Neural cell (in vitro differentiated cells): ENCODE results near the gene SH3RF3.

Experiments used
- EZH2 ChIP-seq: fragments of 200-600, 300-800 bp; shearing (Covaris generic), sonication (generic); IDR thresholded peaks from 2 replicates; pipeline ENCODE4 v1.6.1; 2014; ENCODE audit warnings: antibody characterized with exemption, low read length, borderline replicate concordance, mild to moderate bottlenecking; ENCODE audit not compliant: insufficient read depth, poor library complexity, severe bottlenecking
- MXI1 ChIP-seq: fragments of 450-650 bp; conservative IDR thresholded peaks from 2 replicates; pipeline ENCODE4 v1.6.1; 2014; ENCODE audit warnings: antibody characterized with exemption, mild to moderate bottlenecking; ENCODE audit not compliant: poor library complexity, severe bottlenecking
- SMC3 ChIP-seq: fragments of 450-650 bp; conservative IDR thresholded peaks from 2 replicates; pipeline ENCODE4 v1.6.1; 2014; ENCODE audit warnings: antibody characterized with exemption, mild to moderate bottlenecking, moderate library complexity; ENCODE audit not compliant: poor library complexity
- TF ChIP-seq, protein P1 (sequence below): fragments of 450-650 bp; IDR thresholded peaks from 2 replicates; pipeline ENCODE4 v1.5.1; 2014; ENCODE audit warnings: antibody characterized with exemption, mild to moderate bottlenecking, moderate library complexity; ENCODE audit not compliant: poor library complexity, severe bottlenecking
- TF ChIP-seq, protein P2 (sequence below): IDR thresholded peaks from 2 replicates; pipeline ENCODE4 v1.6.1; 2012; ENCODE audit warnings: borderline replicate concordance

DNA sequence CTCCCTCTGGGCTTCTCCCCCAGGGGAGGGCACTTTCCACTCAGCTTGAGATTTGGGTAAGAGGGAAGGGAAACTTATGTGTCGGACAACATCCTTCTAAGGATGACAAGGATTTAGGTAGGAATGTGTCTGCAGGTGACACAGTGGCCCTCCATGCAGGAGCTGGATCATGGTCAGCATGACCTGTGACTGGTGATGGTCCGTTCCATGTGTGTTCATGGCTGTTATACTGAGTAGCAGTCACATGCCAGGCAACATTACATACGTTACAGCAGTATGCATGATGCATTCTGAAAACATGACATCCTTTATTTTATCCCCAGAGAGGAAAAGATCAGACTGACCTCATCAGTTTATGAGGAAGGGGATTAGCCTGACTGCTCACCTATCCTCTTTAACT, 292.6 kb downstream of the SH3RF3 start:
- TF ChIP-seq, protein P1, sequence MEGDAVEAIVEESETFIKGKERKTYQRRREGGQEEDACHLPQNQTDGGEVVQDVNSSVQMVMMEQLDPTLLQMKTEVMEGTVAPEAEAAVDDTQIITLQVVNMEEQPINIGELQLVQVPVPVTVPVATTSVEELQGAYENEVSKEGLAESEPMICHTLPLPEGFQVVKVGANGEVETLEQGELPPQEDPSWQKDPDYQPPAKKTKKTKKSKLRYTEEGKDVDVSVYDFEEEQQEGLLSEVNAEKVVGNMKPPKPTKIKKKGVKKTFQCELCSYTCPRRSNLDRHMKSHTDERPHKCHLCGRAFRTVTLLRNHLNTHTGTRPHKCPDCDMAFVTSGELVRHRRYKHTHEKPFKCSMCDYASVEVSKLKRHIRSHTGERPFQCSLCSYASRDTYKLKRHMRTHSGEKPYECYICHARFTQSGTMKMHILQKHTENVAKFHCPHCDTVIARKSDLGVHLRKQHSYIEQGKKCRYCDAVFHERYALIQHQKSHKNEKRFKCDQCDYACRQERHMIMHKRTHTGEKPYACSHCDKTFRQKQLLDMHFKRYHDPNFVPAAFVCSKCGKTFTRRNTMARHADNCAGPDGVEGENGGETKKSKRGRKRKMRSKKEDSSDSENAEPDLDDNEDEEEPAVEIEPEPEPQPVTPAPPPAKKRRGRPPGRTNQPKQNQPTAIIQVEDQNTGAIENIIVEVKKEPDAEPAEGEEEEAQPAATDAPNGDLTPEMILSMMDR: no peak
- TF ChIP-seq, protein P2, sequence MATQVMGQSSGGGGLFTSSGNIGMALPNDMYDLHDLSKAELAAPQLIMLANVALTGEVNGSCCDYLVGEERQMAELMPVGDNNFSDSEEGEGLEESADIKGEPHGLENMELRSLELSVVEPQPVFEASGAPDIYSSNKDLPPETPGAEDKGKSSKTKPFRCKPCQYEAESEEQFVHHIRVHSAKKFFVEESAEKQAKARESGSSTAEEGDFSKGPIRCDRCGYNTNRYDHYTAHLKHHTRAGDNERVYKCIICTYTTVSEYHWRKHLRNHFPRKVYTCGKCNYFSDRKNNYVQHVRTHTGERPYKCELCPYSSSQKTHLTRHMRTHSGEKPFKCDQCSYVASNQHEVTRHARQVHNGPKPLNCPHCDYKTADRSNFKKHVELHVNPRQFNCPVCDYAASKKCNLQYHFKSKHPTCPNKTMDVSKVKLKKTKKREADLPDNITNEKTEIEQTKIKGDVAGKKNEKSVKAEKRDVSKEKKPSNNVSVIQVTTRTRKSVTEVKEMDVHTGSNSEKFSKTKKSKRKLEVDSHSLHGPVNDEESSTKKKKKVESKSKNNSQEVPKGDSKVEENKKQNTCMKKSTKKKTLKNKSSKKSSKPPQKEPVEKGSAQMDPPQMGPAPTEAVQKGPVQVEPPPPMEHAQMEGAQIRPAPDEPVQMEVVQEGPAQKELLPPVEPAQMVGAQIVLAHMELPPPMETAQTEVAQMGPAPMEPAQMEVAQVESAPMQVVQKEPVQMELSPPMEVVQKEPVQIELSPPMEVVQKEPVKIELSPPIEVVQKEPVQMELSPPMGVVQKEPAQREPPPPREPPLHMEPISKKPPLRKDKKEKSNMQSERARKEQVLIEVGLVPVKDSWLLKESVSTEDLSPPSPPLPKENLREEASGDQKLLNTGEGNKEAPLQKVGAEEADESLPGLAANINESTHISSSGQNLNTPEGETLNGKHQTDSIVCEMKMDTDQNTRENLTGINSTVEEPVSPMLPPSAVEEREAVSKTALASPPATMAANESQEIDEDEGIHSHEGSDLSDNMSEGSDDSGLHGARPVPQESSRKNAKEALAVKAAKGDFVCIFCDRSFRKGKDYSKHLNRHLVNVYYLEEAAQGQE: no peak
- TF ChIP-seq MXI1 (no peak), EZH2 (no peak), SMC3 (no peak)
